ENCODE measurements around the gene SP140.
"Not testable (repeated sequence)": the region's sequence is repeated elsewhere in the genome, so short reads cannot be mapped to it uniquely, and the experiment has no call there.

The SP140 gene

GRCh38 chr2:230226051-230226551, 565 bp downstream of the SP140 start:
- DNase-seq = peak; percentile 21 to 41

- peak in 1 of 2 donors; percentile 31 for DNase-seq
Measured at GRCh38 chr2:230227216-230227615, 1.7 kb downstream of the SP140 start.

- no peak for DNase-seq
Measured at GRCh38 chr2:230230087-230230486, 4.6 kb downstream of the SP140 start.

GRCh38 chr2:230230496-230231200, 5.1 kb downstream of the SP140 start:
- DNase-seq = no peak

- no peak for DNase-seq
Measured at GRCh38 chr2:230231251-230231650, 5.7 kb downstream of the SP140 start.

GRCh38 chr2:230234122-230234722, 8.7 kb downstream of the SP140 start:
- no peak for DNase-seq

GRCh38 chr2:230234845-230235244, 9.3 kb downstream of the SP140 start:
- no peak for DNase-seq

GRCh38 chr2:230244211-230244610, 18.7 kb downstream of the SP140 start:
- no peak for DNase-seq

- DNase-seq = no peak
Measured at GRCh38 chr2:230246206-230246605, 20.7 kb downstream of the SP140 start.

- DNase-seq = no peak
Measured at GRCh38 chr2:230250231-230250630, 24.7 kb downstream of the SP140 start.

- peak in 1 of 2 donors; percentile 56 for DNase-seq
Measured at GRCh38 chr2:230254152-230254881, 28.8 kb downstream of the SP140 start.

GRCh38 chr2:230256733-230257332, 31.3 kb downstream of the SP140 start:
- DNase-seq = no peak

- no peak for DNase-seq
Measured at GRCh38 chr2:230258483-230258882, 32.9 kb downstream of the SP140 start.

GRCh38 chr2:230262246-230262645, 36.7 kb downstream of the SP140 start:
- DNase-seq = peak in 1 of 2 donors; percentile 39

- not testable (repeated sequence) for DNase-seq
Measured at GRCh38 chr2:230264945-230265344, 39.4 kb downstream of the SP140 start.

- DNase-seq = no peak
Measured at GRCh38 chr2:230266638-230267037, 41.1 kb downstream of the SP140 start.

GRCh38 chr2:230267059-230267458, 41.5 kb downstream of the SP140 start:
- DNase-seq = no peak

- no peak for DNase-seq
Measured at GRCh38 chr2:230267556-230267955, 42.0 kb downstream of the SP140 start.

- no peak for DNase-seq
Measured at GRCh38 chr2:230268606-230269243, 43.2 kb downstream of the SP140 start.

GRCh38 chr2:230269715-230270114, 44.2 kb downstream of the SP140 start:
- DNase-seq = no peak

- no peak for DNase-seq
Measured at GRCh38 chr2:230282936-230283335, 57.4 kb downstream of the SP140 start.

GRCh38 chr2:230286048-230286447, 60.5 kb downstream of the SP140 start:
- DNase-seq = no peak

GRCh38 chr2:230289311-230289710, 63.8 kb downstream of the SP140 start:
- DNase-seq = peak in 1 of 2 donors; percentile 16

All from CD4-positive, alpha-beta T cell treated with Interleukin-1 beta for 1 hour (primary cell).